HG03066 (cell line): ENCODE results near the gene MYBL2.
"Not testable (repeated sequence)": the region's sequence is repeated elsewhere in the genome, so short reads cannot be mapped to it uniquely, and the experiment has no call there.

Experiments used
- ATAC-seq: cut with Tn5 transposase; IDR thresholded peaks from one replicate; pipeline ENCODE4 v1.9.1; 2021; ENCODE audit warnings: low read depth; ENCODE audit not compliant: unreplicated experiment

MYBL2 gene

GRCh38 chr20:43748274-43748673, 81.4 kb downstream of the MYBL2 start:
- ATAC-seq, result no peak

GRCh38 chr20:43749734-43750294, 82.9 kb downstream of the MYBL2 start:
- ATAC-seq, result no peak

- ATAC-seq, result no peak
Observed at GRCh38 chr20:43750774-43751166, 83.9 kb downstream of the MYBL2 start.

GRCh38 chr20:43751167-43752050, 84.5 kb downstream of the MYBL2 start:
- peak; percentile 74 for ATAC-seq

GRCh38 chr20:43752051-43752360, 85.1 kb downstream of the MYBL2 start:
- no peak for ATAC-seq

- ATAC-seq, result no peak
Observed at GRCh38 chr20:43752561-43753301, 85.8 kb downstream of the MYBL2 start.

GRCh38 chr20:43755390-43755789, 88.5 kb downstream of the MYBL2 start:
- ATAC-seq, result no peak

- no peak for ATAC-seq
Observed at GRCh38 chr20:43755851-43756250, 88.9 kb downstream of the MYBL2 start.

- ATAC-seq, result not testable (repeated sequence)
Observed at GRCh38 chr20:43757888-43758287, 91.0 kb downstream of the MYBL2 start.

- no peak for ATAC-seq
Observed at GRCh38 chr20:43761386-43762340, 94.7 kb downstream of the MYBL2 start.

GRCh38 chr20:43762911-43763310, 96.0 kb downstream of the MYBL2 start:
- ATAC-seq, result no peak

GRCh38 chr20:43765916-43766315, 99.0 kb downstream of the MYBL2 start:
- no peak for ATAC-seq
